SU-DHL-6 (cell line): ENCODE data around the gene CDK13.

ENCODE experiments used
- CTCF ChIP-seq: fragments of 200-600 bp; sonication (generic); IDR thresholded peaks from one replicate; pipeline ENCODE4 v1.5.1; 2017; ENCODE audit warnings: antibody characterized with exemption, mild to moderate bottlenecking, low read length, moderate library complexity; ENCODE audit not compliant: insufficient read depth, poor library complexity, severe bottlenecking
- EZH2phosphoT487 ChIP-seq: fragments of 200-600 bp; sonication (generic), shearing (Covaris generic); conservative IDR thresholded peaks from 2 replicates; pipeline ENCODE4 v1.6.1; 2018; ENCODE audit warnings: mild to moderate bottlenecking, antibody characterized with exemption, low read length, moderate library complexity, mixed read lengths

GRCh38 chr7:40135317-40135610, 185.2 kb downstream of the CDK13 start:
- TF ChIP-seq CTCF (no peak), EZH2phosphoT487 (no peak)
